HEK293T (cell line): ENCODE data around the gene PRPS2.

Experiments used
- CTBP1 ChIP-seq: fragments of 450-650 bp; IDR thresholded peaks from 2 replicates; pipeline ENCODE4 v1.6.1; 2016; ENCODE audit warnings: borderline replicate concordance
- FOXA1 ChIP-seq: fragments of 450-650 bp; IDR thresholded peaks from 2 replicates; pipeline ENCODE4 v1.6.1; 2016; ENCODE audit warnings: mild to moderate bottlenecking
- SP1 ChIP-seq: fragments of 450-650 bp; IDR thresholded peaks from 2 replicates; pipeline ENCODE4 v1.6.1; 2017
- SUZ12 ChIP-seq: fragments of 450-650 bp; IDR thresholded peaks from 2 replicates; pipeline ENCODE4 v1.6.1; 2016; ENCODE audit warnings: mild to moderate bottlenecking

- TF ChIP-seq SUZ12 (no peak), SP1 (no peak), CTBP1 (no peak), FOXA1 (no peak)
Observed at GRCh38 chrX:12865359-12865758, 74.1 kb downstream of the PRPS2 start.
